Astrocyte (in vitro differentiated cells and primary cell): ENCODE results near the gene CRYBG1. TPM values are rescaled to one million over a fixed set of nuclear protein-coding genes. Genes with fewer than 3 reads are reported as not detected.
A peak's percentile ranks its signal among the peaks of the same experiment; 100 is the strongest.

Experiments
- DNase-seq: peaks from one replicate; pipeline ENCODE4 v3.0.0-alpha.2; 2010; ENCODE audit warnings: low read depth
- FAIRE-seq: peaks from 2 replicates; lab custom pipeline; 2011; peaks lifted over from hg19 to GRCh38; lab: Jason Lieb, UNC
- H2AFZ ChIP-seq: 2 replicates; pipeline ENCODE4 v1.6.0; 2012; ENCODE audit warnings: low read depth, low read length, inconsistent platforms
- H3K27ac ChIP-seq: 2 replicates; pipeline ENCODE4 v1.5.1; 2011; ENCODE audit warnings: low read depth, low read length, inconsistent platforms
- H3K27me3 ChIP-seq: 2 replicates; pipeline ENCODE4 v1.6.0; 2011; ENCODE audit warnings: low read length, inconsistent platforms; ENCODE audit not compliant: insufficient read depth
- H3K36me3 ChIP-seq: 2 replicates; pipeline ENCODE4 v1.5.1; 2011; ENCODE audit warnings: low read length, inconsistent platforms; ENCODE audit not compliant: insufficient read depth
- H3K4me1 ChIP-seq: 2 replicates; pipeline ENCODE4 v1.5.1; 2011; ENCODE audit warnings: low read length, inconsistent platforms; ENCODE audit not compliant: insufficient read depth
- H3K4me2 ChIP-seq: 2 replicates; pipeline ENCODE4 v1.6.0; 2012; ENCODE audit warnings: low read length, inconsistent platforms
- H3K4me3 ChIP-seq: 2 replicates; pipeline ENCODE4 v1.5.1; 2011; ENCODE audit warnings: low read depth, mild to moderate bottlenecking, low read length, inconsistent platforms; ENCODE audit not compliant: insufficient read depth
- H3K79me2 ChIP-seq: 2 replicates; pipeline ENCODE4 v1.6.0; 2012; ENCODE audit warnings: mild to moderate bottlenecking, low read length, inconsistent platforms; ENCODE audit not compliant: insufficient read depth
- H3K9ac ChIP-seq: 2 replicates; pipeline ENCODE4 v1.6.0; 2012; ENCODE audit warnings: mild to moderate bottlenecking, low read length, inconsistent platforms
- H3K9me3 ChIP-seq: 2 replicates; pipeline ENCODE4 v1.5.1; 2012; ENCODE audit warnings: low read depth, mild to moderate bottlenecking, low read length, inconsistent platforms; ENCODE audit not compliant: insufficient read depth
- H4K20me1 ChIP-seq: 2 replicates; pipeline ENCODE4 v1.6.0; 2012; ENCODE audit warnings: low read length, inconsistent platforms; ENCODE audit not compliant: insufficient read depth
- H3K27ac Mint-ChIP-seq: one replicate; pipeline ENCODE4 v1.8.0; 2021; ENCODE audit warnings: mild to moderate bottlenecking, mixed read lengths; ENCODE audit not compliant: unreplicated experiment
- H3K27me3 Mint-ChIP-seq: one replicate; pipeline ENCODE4 v1.8.0; 2021; ENCODE audit warnings: low read depth, mixed read lengths; ENCODE audit not compliant: unreplicated experiment
- H3K36me3 Mint-ChIP-seq: one replicate; pipeline ENCODE4 v1.8.0; 2021; ENCODE audit warnings: low read depth, mixed read lengths; ENCODE audit not compliant: unreplicated experiment
- H3K4me1 Mint-ChIP-seq: one replicate; pipeline ENCODE4 v1.8.0; 2021; ENCODE audit warnings: low read depth, mixed read lengths; ENCODE audit not compliant: unreplicated experiment
- H3K4me3 Mint-ChIP-seq: one replicate; pipeline ENCODE4 v1.8.0; 2021; ENCODE audit warnings: mild to moderate bottlenecking, moderate library complexity, mixed read lengths; ENCODE audit not compliant: unreplicated experiment
- H3K9me3 Mint-ChIP-seq: one replicate; pipeline ENCODE4 v1.8.0; 2021; ENCODE audit warnings: mild to moderate bottlenecking, mixed read lengths; ENCODE audit not compliant: unreplicated experiment
- CTCF ChIP-seq: IDR thresholded peaks from 2 replicates; pipeline ENCODE4 v1.5.1; 2011; ENCODE audit warnings: low read depth, mild to moderate bottlenecking, inconsistent platforms, low read length, moderate library complexity; ENCODE audit not compliant: insufficient read depth
- EZH2 ChIP-seq: IDR thresholded peaks from 2 replicates; pipeline ENCODE4 v1.6.1; 2012; ENCODE audit warnings: mild to moderate bottlenecking, low read length, inconsistent platforms; ENCODE audit not compliant: insufficient read depth
- total RNA-seq: library from RNA; stranded (reverse); gene quantifications from 2 replicates; pipeline ENCODE4 v1.2.1, GENCODE V29; 2021

CRYBG1 gene
- total RNA-seq, 1 donor from 2014 or later, result 0.64 TPM

GRCh38 chr6:106446287-106446885 lies 85.9 kb downstream of the CRYBG1 start:
- Histone ChIP-seq H3K4me1 (no peaks in the 10 kb centered on the region), H2AFZ (no peak overlapping the region), H3K27ac (no peak overlapping the region), H3K4me3 (no peak overlapping the region), H3K4me2 (no peak overlapping the region), H3K27me3 (peaks cover 26% of the 10 kb centered on the region), H3K9ac (no peak overlapping the region), H4K20me1 (no peaks in the 10 kb centered on the region), H3K36me3 (no peaks in the 10 kb centered on the region), H3K79me2 (no peaks in the 10 kb centered on the region), H3K9me3 (no peaks in the 10 kb centered on the region)
- H3K36me3 Mint-ChIP-seq, result no peaks in the 10 kb centered on the region
- H3K27ac Mint-ChIP-seq, result no peak overlapping the region
- no peak for DNase-seq
- H3K27me3 Mint-ChIP-seq, result peaks cover 10% of the 10 kb centered on the region
- TF ChIP-seq CTCF (peak; percentile 49), EZH2 (no peak)
- FAIRE-seq, result no peak
- H3K4me1 Mint-ChIP-seq, result peaks cover 7% of the 10 kb centered on the region
- H3K9me3 Mint-ChIP-seq, result no peaks in the 10 kb centered on the region
- no peak overlapping the region for H3K4me3 Mint-ChIP-seq

GRCh38 chr6:106446983-106447382 lies 86.5 kb downstream of the CRYBG1 start:
- Histone ChIP-seq H3K27ac (no peak overlapping the region), H3K9ac (no peak overlapping the region), H3K4me2 (no peak overlapping the region), H3K4me3 (no peak overlapping the region), H3K79me2 (no peaks in the 10 kb centered on the region), H3K9me3 (no peaks in the 10 kb centered on the region), H3K27me3 (peaks cover 21% of the 10 kb centered on the region), H4K20me1 (no peaks in the 10 kb centered on the region), H2AFZ (no peak overlapping the region), H3K4me1 (no peaks in the 10 kb centered on the region), H3K36me3 (no peaks in the 10 kb centered on the region)
- H3K36me3 Mint-ChIP-seq, result no peaks in the 10 kb centered on the region
- no peaks in the 10 kb centered on the region for H3K9me3 Mint-ChIP-seq
- TF ChIP-seq EZH2 (no peak), CTCF (no peak)
- peaks cover 10% of the 10 kb centered on the region for H3K27me3 Mint-ChIP-seq
- peaks cover 11% of the 10 kb centered on the region for H3K4me1 Mint-ChIP-seq
- no peak overlapping the region for H3K27ac Mint-ChIP-seq
- no peak for DNase-seq
- FAIRE-seq, result no peak
- no peak overlapping the region for H3K4me3 Mint-ChIP-seq

DNA sequence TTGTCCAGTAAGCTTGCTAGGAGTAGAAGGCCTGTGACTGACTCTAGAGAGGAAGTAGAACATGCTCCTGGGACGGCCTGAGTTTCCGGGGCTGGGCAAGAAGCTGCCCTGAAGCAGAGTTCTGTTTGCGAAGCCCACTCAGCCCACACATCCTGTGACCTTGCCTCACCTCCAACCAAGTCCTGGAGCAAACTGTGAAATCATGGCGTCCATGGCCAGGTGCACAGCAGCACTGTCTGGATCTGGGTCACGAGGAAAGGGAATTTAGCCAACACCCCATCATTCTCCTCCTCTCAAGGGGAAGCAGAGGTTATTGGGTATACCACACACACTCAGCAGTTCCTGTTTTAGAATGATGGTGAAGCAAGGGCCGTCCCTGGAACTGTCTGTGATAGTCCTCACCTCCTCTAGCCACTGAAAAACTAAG lies 87.5 kb downstream of the CRYBG1 start:
- Mint-ChIP-seq H3K36me3 (no peaks in the 10 kb centered on the region), H3K27ac (no peak overlapping the region), H3K27me3 (peaks cover 2% of the 10 kb centered on the region), H3K4me3 (no peak overlapping the region), H3K9me3 (no peaks in the 10 kb centered on the region), H3K4me1 (peaks cover 16% of the 10 kb centered on the region)
- TF ChIP-seq CTCF, result no peak
- no peak for TF ChIP-seq EZH2
- Histone ChIP-seq H3K9ac (no peak overlapping the region), H3K79me2 (no peaks in the 10 kb centered on the region), H2AFZ (no peak overlapping the region), H4K20me1 (no peaks in the 10 kb centered on the region), H3K27me3 (peaks cover 10% of the 10 kb centered on the region), H3K9me3 (no peaks in the 10 kb centered on the region), H3K36me3 (no peaks in the 10 kb centered on the region), H3K27ac (no peak overlapping the region), H3K4me2 (no peak overlapping the region), H3K4me1 (no peaks in the 10 kb centered on the region), H3K4me3 (no peak overlapping the region)
- FAIRE-seq (no peak), DNase-seq (no peak)
